DOHH2 (cell line): Measurements from ENCODE around the gene AK1.
A peak's percentile ranks its signal among the peaks of the same experiment; 100 is the strongest.
"Not testable (repeated sequence)": the region's sequence is repeated elsewhere in the genome, so short reads cannot be mapped to it uniquely, and the experiment has no call there.

Experiments
- H3F3A ChIP-seq: fragments of 200-600 bp; sonication (generic), shearing (Covaris generic); 2 replicates; pipeline ENCODE4 v1.6.0; 2016; ENCODE audit warnings: antibody characterized with exemption, mild to moderate bottlenecking; ENCODE audit not compliant: control insufficient read depth, insufficient read depth
- H3K27ac ChIP-seq: fragments of 200-600 bp; sonication (generic); 2 replicates; pipeline ENCODE4 v1.5.1; 2014; ENCODE audit warnings: low read depth, mild to moderate bottlenecking, low read length, moderate library complexity
- H3K27me3 ChIP-seq: fragments of 200-600 bp; sonication (generic); 2 replicates; pipeline ENCODE4 v1.6.1; 2014; ENCODE audit warnings: mild to moderate bottlenecking, low read length, mixed read lengths; ENCODE audit not compliant: control insufficient read depth
- H3K36me3 ChIP-seq: fragments of 200-600 bp; sonication (generic); 2 replicates; pipeline ENCODE4 v1.6.1; 2014; ENCODE audit warnings: mild to moderate bottlenecking, low read length, moderate library complexity, mixed read lengths; ENCODE audit not compliant: control insufficient read depth
- H3K4me1 ChIP-seq: fragments of 200-600 bp; sonication (generic); 2 replicates; pipeline ENCODE4 v1.6.1; 2014; ENCODE audit warnings: mild to moderate bottlenecking, low read length, mixed read lengths; ENCODE audit not compliant: control insufficient read depth
- H3K4me2 ChIP-seq: fragments of 200-600 bp; sonication (generic); 2 replicates; pipeline ENCODE4 v1.6.0; 2014; ENCODE audit warnings: mild to moderate bottlenecking, low read length, moderate library complexity
- H3K4me3 ChIP-seq: fragments of 200-600 bp; sonication (generic); 2 replicates; pipeline ENCODE4 v1.5.1; 2014; ENCODE audit warnings: mild to moderate bottlenecking, low read length, mixed read lengths
- H3K79me2 ChIP-seq: fragments of 200-600 bp; sonication (generic); 2 replicates; pipeline ENCODE4 v1.6.1; 2014; ENCODE audit warnings: mild to moderate bottlenecking, low read length, mixed read lengths; ENCODE audit not compliant: control insufficient read depth
- H3K9me2 ChIP-seq: fragments of 200-600 bp; sonication (generic); replicated peaks from 2 replicates; pipeline ENCODE4 v1.6.1; 2014; ENCODE audit warnings: mild to moderate bottlenecking, low read length, mixed read lengths; ENCODE audit not compliant: control insufficient read depth
- H3K9me3 ChIP-seq: fragments of 200-600 bp; sonication (generic); 2 replicates; pipeline ENCODE4 v1.6.1; 2014; ENCODE audit warnings: antibody characterized with exemption, low read length, mixed read lengths; ENCODE audit not compliant: control insufficient read depth, insufficient read depth
- H4K20me1 ChIP-seq: fragments of 200-600 bp; sonication (generic); 2 replicates; pipeline ENCODE4 v1.6.0; 2014; ENCODE audit warnings: low read depth, mild to moderate bottlenecking, antibody characterized with exemption, low read length, moderate library complexity; ENCODE audit not compliant: control insufficient read depth, insufficient read depth
- EZH2phosphoT487 ChIP-seq: fragments of 200-600 bp; sonication (generic); IDR thresholded peaks from 2 replicates; pipeline ENCODE4 v1.6.1; 2017; ENCODE audit warnings: borderline replicate concordance, mild to moderate bottlenecking, antibody characterized with exemption, low read length, moderate library complexity, mixed read lengths
- TF ChIP-seq, protein P1 (sequence below): fragments of 200-600 bp; sonication (generic); IDR thresholded peaks from one replicate; pipeline ENCODE4 v1.5.1; 2014; ENCODE audit warnings: antibody characterized with exemption, mild to moderate bottlenecking, low read depth, low read length; ENCODE audit not compliant: poor library complexity, severe bottlenecking

The AK1 gene

DNA sequence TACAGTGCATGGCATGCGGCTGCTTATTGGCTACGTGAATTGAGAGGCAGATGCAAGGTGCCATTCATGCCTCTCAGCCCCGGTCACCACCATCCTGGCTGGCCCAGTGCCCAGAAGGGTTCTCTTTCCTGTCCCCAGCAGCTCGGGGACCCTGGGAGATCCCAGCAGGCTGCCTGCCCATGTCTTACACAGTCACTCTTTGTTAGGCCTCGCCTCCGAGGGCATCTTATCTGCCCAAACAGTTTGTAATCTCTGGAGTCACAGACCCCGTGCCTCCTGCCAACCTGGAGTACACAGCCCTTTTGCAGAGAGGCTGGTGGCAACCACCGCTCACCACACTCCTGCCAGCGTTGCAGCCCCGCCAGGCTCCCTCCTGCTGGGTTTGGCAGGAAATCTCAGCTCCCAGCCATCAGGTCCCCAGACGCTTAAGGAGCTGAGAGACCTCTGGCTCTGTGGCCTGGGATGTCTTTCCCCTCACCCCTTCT is 7.0 kb upstream of the AK1 start:
- no peaks in the 10 kb centered on the region for H4K20me1 ChIP-seq
- H3K4me3 ChIP-seq = no peak overlapping the region
- peaks cover 21% of the 10 kb centered on the region for H3K36me3 ChIP-seq
- H3K79me2 ChIP-seq = no peaks in the 10 kb centered on the region
- H3K4me2 ChIP-seq = no peak overlapping the region
- H3K9me3 ChIP-seq = no peaks in the 10 kb centered on the region
- H3F3A ChIP-seq = peaks cover 14% of the 10 kb centered on the region
- peaks cover 22% of the 10 kb centered on the region for H3K4me1 ChIP-seq
- H3K9me2 ChIP-seq = no peaks in the 10 kb centered on the region
- H3K27me3 ChIP-seq = no peaks in the 10 kb centered on the region
- TF ChIP-seq EZH2phosphoT487 = no peak
- TF ChIP-seq, protein P1, sequence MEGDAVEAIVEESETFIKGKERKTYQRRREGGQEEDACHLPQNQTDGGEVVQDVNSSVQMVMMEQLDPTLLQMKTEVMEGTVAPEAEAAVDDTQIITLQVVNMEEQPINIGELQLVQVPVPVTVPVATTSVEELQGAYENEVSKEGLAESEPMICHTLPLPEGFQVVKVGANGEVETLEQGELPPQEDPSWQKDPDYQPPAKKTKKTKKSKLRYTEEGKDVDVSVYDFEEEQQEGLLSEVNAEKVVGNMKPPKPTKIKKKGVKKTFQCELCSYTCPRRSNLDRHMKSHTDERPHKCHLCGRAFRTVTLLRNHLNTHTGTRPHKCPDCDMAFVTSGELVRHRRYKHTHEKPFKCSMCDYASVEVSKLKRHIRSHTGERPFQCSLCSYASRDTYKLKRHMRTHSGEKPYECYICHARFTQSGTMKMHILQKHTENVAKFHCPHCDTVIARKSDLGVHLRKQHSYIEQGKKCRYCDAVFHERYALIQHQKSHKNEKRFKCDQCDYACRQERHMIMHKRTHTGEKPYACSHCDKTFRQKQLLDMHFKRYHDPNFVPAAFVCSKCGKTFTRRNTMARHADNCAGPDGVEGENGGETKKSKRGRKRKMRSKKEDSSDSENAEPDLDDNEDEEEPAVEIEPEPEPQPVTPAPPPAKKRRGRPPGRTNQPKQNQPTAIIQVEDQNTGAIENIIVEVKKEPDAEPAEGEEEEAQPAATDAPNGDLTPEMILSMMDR = no peak
- H3K27ac ChIP-seq = no peak overlapping the region

DNA sequence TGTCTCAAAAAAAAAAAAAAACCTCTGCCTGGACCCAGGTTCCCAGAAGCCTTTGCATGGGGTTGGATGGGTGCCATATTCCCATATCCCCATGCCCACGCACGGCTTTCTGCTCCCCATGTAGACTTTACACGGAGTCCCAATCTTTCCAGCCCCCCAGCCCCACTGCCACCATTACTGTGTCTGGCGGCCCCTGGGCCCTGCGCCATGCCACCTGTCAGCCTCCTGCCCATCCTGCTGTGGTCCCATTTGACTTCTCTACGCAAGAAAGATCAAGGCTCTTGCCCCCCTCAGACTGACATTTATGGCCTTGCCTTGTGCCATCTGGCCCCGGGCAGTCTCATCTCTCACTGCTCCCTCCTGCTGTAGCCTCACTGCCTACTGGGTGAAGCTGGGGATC is 6.5 kb upstream of the AK1 start:
- Histone ChIP-seq H3K4me2 (no peak overlapping the region), H3K79me2 (no peaks in the 10 kb centered on the region), H3F3A (peaks cover 14% of the 10 kb centered on the region), H3K27me3 (no peaks in the 10 kb centered on the region), H3K36me3 (peaks cover 21% of the 10 kb centered on the region), H3K4me3 (no peak overlapping the region), H4K20me1 (no peaks in the 10 kb centered on the region), H3K4me1 (peaks cover 28% of the 10 kb centered on the region), H3K9me3 (no peaks in the 10 kb centered on the region), H3K27ac (no peak overlapping the region), H3K9me2 (no peaks in the 10 kb centered on the region)
- no peak for TF ChIP-seq EZH2phosphoT487
- TF ChIP-seq, protein P1 = no peak

DNA sequence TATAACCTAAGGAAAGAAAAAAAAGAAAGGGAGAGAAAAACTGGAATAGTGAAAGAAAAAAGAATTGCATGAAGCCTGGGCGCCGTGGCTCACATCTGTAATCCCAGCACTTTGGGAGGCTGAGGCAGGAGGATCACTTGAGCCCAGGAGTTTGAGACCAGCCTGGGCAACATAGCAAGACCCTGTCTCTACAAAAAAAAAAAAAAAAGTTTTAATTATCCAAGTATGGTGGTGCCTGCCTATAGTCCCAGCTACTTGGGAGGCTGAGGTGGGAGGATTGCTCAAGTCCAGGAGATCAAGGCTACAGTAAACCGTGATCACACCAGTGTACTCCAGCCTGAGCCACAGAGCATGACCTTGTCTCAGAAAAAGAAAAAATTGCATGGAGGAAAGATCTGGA is 4.2 kb upstream of the AK1 start:
- H3K9me2 ChIP-seq, H3K36me3 ChIP-seq, H3K4me3 ChIP-seq, H3K27me3 ChIP-seq, H4K20me1 ChIP-seq, H3K4me2 ChIP-seq, H3K9me3 ChIP-seq, H3K27ac ChIP-seq, H3K79me2 ChIP-seq: not testable (repeated sequence)
- H3K4me1 ChIP-seq = peaks cover 33% of the 10 kb centered on the region
- H3F3A ChIP-seq = peaks cover 14% of the 10 kb centered on the region

DNA sequence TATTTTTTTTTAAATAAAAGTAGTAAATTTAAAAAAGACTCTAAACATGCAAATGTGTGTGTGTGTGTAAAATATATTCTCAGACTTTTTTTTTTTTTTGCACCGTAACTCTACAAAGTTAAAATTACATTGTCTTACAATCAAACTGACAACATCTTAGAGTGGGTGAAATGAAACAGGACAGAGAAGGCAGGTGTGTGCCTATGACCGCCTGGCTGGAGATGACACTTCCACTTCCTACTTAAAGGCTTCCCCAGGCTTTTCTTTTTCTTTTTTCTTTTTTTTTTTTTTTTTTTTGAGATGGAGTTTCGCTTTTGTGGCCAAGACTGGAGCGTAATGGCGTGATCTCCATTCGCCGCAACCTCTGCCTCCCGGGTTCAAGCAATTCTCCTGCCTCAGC is 2.7 kb upstream of the AK1 start:
- peaks cover 33% of the 10 kb centered on the region for H3K4me1 ChIP-seq
- H3K9me3 ChIP-seq = no peaks in the 10 kb centered on the region
- no peaks in the 10 kb centered on the region for H3K36me3 ChIP-seq
- H3K27ac ChIP-seq = 0 out of 2 replicates have a peak overlapping the region, but pooled peaks have one; percentile 24
- peak overlapping the region; percentile 42 for H3K4me2 ChIP-seq
- H3K27me3 ChIP-seq = no peaks in the 10 kb centered on the region
- no peaks in the 10 kb centered on the region for H3K9me2 ChIP-seq
- H3K79me2 ChIP-seq = no peaks in the 10 kb centered on the region
- no peaks in the 10 kb centered on the region for H4K20me1 ChIP-seq
- TF ChIP-seq, protein P1 = no peak
- no peak for TF ChIP-seq EZH2phosphoT487
- H3F3A ChIP-seq = peaks cover 14% of the 10 kb centered on the region
- H3K4me3 ChIP-seq = peak overlapping the region; percentile 27; the same call in 1 of the 2 replicates
